Measurements from ENCODE around the gene CECR2.

CECR2 gene

GRCh38 chr22:17570851-17571631 is 201.8 kb downstream of the CECR2 start:
- Histone ChIP-seq H3K27me3 (replicated peaks; ENCODE audit: insufficient read depth, low read length) (no peaks in the 10 kb centered on the region; the same call in 1 of the 2 replicates), H3K9me3 (replicated peaks; ENCODE audit: insufficient read depth, low read length) (no peaks in the 10 kb centered on the region), H4K20me1 (ENCODE audit: insufficient read depth, low read length) (no peaks in the 10 kb centered on the region), H3K4me3 (ENCODE audit: low read length) (no peak overlapping the region), H3K79me2 (ENCODE audit: low read length) (no peaks in the 10 kb centered on the region), H3K4me2 (ENCODE audit: low read depth, low read length) (no peak overlapping the region), H3K9ac (ENCODE audit: low read length) (no peak overlapping the region), H3K27ac (ENCODE audit: low read length) (no peak overlapping the region), H3K9me2 (replicated peaks; ENCODE audit: insufficient read depth, low read length) (no peaks in the 10 kb centered on the region), H3K4me1 (ENCODE audit: low read length) (no peaks in the 10 kb centered on the region), H3K36me3 (replicated peaks; ENCODE audit: insufficient read depth, low read length) (no peaks in the 10 kb centered on the region), H2AFZ (ENCODE audit: low read length) (no peak overlapping the region), H3F3A (ENCODE audit: insufficient read depth, low read length) (no peaks in the 10 kb centered on the region)
- TF ChIP-seq, protein P1, sequence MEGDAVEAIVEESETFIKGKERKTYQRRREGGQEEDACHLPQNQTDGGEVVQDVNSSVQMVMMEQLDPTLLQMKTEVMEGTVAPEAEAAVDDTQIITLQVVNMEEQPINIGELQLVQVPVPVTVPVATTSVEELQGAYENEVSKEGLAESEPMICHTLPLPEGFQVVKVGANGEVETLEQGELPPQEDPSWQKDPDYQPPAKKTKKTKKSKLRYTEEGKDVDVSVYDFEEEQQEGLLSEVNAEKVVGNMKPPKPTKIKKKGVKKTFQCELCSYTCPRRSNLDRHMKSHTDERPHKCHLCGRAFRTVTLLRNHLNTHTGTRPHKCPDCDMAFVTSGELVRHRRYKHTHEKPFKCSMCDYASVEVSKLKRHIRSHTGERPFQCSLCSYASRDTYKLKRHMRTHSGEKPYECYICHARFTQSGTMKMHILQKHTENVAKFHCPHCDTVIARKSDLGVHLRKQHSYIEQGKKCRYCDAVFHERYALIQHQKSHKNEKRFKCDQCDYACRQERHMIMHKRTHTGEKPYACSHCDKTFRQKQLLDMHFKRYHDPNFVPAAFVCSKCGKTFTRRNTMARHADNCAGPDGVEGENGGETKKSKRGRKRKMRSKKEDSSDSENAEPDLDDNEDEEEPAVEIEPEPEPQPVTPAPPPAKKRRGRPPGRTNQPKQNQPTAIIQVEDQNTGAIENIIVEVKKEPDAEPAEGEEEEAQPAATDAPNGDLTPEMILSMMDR (IDR thresholded peaks at IDR 0.05; ENCODE audit: low read length), result no peak
- DNase-seq, result no peak

- H3K79me2 ChIP-seq (ENCODE audit: low read length), result no peaks in the 10 kb centered on the region
Measured at GRCh38 chr22:17575151-17575550, 205.9 kb downstream of the CECR2 start.

GRCh38 chr22:17575681-17576080 is 206.4 kb downstream of the CECR2 start:
- Histone ChIP-seq H3K4me3 (ENCODE audit: low read length) (no peak overlapping the region), H3K4me1 (ENCODE audit: low read length) (no peaks in the 10 kb centered on the region), H3K9me3 (replicated peaks; ENCODE audit: insufficient read depth, low read length) (no peaks in the 10 kb centered on the region), H3K4me2 (ENCODE audit: low read depth, low read length) (no peak overlapping the region), H3F3A (ENCODE audit: insufficient read depth, low read length) (no peaks in the 10 kb centered on the region), H4K20me1 (ENCODE audit: insufficient read depth, low read length) (no peaks in the 10 kb centered on the region), H3K36me3 (replicated peaks; ENCODE audit: insufficient read depth, low read length) (no peaks in the 10 kb centered on the region), H2AFZ (ENCODE audit: low read length) (no peak overlapping the region), H3K27ac (ENCODE audit: low read length) (no peak overlapping the region), H3K79me2 (ENCODE audit: low read length) (no peaks in the 10 kb centered on the region), H3K9me2 (replicated peaks; ENCODE audit: insufficient read depth, low read length) (no peaks in the 10 kb centered on the region), H3K27me3 (replicated peaks; ENCODE audit: insufficient read depth, low read length) (no peaks in the 10 kb centered on the region), H3K9ac (ENCODE audit: low read length) (no peak overlapping the region)
- DNase-seq, result no peak
- TF ChIP-seq, protein P1 (IDR thresholded peaks at IDR 0.05; ENCODE audit: low read length), result no peak
- TF ChIP-seq EZH2phosphoT487 (IDR thresholded peaks at IDR 0.05; ENCODE audit: low read length) (no peak), EZH2 (optimal IDR thresholded peaks at IDR 0.05; ENCODE audit: low read depth, low read length) (no peak)

More at GRCh38 chr22:17575151-17575550, 205.9 kb downstream of the CECR2 start:
- Histone ChIP-seq H3K9me2 (replicated peaks; ENCODE audit: insufficient read depth, low read length) (no peaks in the 10 kb centered on the region), H3K4me1 (ENCODE audit: low read length) (no peaks in the 10 kb centered on the region), H3K9ac (ENCODE audit: low read length) (no peak overlapping the region), H3F3A (ENCODE audit: insufficient read depth, low read length) (no peaks in the 10 kb centered on the region), H2AFZ (ENCODE audit: low read length) (no peak overlapping the region), H3K36me3 (replicated peaks; ENCODE audit: insufficient read depth, low read length) (no peaks in the 10 kb centered on the region), H3K4me2 (ENCODE audit: low read depth, low read length) (no peak overlapping the region), H3K27me3 (replicated peaks; ENCODE audit: insufficient read depth, low read length) (no peaks in the 10 kb centered on the region), H3K4me3 (ENCODE audit: low read length) (no peak overlapping the region), H3K27ac (ENCODE audit: low read length) (no peak overlapping the region), H4K20me1 (ENCODE audit: insufficient read depth, low read length) (no peaks in the 10 kb centered on the region), H3K9me3 (replicated peaks; ENCODE audit: insufficient read depth, low read length) (no peaks in the 10 kb centered on the region)
- DNase-seq, result no peak
- no peak for TF ChIP-seq EZH2phosphoT487 (IDR thresholded peaks at IDR 0.05; ENCODE audit: low read length)
- TF ChIP-seq, protein P1 (IDR thresholded peaks at IDR 0.05; ENCODE audit: low read length), result no peak
- TF ChIP-seq EZH2 (optimal IDR thresholded peaks at IDR 0.05; ENCODE audit: low read depth, low read length), result no peak
